NCI-H2171 (cell line): Measurements from ENCODE around the gene PCAT6.
"Not testable (repeated sequence)": the region's sequence is repeated elsewhere in the genome, so short reads cannot be mapped to it uniquely, and the experiment has no call there.

ENCODE experiments used
- DNase-seq: peaks from one replicate; lab custom pipeline; 2025; lab: John Stamatoyannopoulos, UW

Gene PCAT6

DNA sequence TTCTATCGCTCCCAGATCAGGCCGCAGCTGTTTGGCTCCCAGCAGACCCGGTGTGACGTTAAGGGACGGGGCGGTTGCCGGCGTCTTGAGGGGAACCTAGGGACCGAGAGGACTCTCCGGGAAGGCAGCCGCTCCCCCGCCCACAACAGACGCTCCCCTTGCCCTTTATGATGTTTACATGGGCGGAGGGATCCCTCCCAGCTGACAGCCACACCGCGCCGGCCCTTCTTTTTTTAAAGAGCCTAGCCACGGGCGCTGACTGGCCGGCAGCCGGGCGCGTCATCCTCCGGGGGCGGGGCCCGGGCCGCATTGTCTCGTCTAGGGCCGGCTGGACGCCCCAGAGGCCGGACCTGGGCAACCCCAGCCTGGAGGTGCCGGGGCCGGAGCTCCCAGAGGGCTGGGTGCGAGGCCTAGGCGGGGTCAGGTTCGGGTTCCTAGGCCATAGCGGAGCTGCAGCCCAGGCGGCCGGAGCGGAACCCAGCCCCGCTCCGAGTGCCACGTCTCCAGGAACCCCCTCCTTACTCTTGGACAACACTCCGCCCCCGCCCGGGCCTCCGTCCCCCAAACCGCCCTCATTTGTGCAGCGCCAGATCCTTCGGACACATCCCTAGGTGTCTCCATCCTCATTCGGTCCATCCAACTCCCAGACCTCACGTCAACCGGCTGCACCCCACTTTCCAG lies at the start of gene PCAT6:
Gene PCAT6 (plus strand): TSS at position 340 of the 681 bp plus-strand sequence.
- peak; percentile 91 for DNase-seq

DNA sequence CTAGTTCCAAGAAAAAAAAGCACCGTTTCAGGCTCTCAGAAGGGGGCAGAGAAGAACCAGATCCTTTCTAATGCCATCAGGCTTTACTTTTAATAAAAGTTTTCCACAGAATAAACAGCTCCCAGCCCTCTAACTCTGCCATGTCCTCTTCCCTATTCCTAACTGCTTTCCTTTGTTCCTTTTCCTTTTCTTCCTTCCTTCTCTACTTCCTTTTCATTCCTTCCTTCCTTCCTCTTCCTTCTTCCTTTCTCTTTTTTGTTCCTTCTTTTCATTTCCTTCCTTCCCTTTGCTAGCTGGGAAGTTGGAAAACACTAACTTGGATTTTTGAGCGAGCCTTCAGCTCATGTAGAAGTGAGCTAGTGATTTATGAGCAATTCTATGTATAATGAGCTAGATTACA lies 48.7 kb upstream of the PCAT6 start:
- DNase-seq = no peak

DNA sequence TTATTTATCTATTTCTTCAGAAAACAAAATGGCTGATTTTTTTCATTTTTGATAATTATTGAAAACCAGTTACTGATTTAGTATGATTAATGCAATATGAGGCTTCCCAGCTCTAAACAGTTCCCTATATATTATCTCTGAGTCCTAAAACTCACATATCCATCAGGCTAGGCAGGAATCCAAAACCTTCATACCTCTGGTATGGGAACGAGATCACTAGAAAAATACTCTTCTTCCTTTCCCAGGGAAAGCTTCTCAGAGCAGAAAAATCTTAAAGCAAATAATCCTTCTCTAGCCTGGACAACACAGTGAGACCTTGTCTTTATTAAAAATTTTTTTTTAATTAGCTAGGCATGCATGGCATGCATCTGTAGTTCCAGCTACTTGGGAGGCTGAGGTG lies 45.0 kb upstream of the PCAT6 start:
- no peak for DNase-seq

DNA sequence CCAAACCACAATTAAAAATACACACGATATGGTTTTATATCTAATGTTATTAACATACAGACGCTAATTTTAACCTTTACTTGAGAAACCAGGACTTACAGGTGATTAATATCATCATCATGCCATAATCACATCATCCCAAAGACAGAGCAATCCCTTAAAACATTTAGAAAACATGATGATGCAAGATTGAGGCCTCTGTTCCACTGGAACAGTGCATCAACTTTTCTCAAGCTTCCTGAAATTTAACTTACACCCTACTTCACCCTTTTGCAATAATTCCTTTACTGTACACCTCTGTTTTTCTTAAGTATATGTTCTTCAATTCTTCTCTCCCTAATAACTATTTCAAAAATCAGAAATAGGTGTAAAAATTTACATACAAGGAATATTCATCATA lies 40.6 kb upstream of the PCAT6 start:
- DNase-seq = no peak

DNA sequence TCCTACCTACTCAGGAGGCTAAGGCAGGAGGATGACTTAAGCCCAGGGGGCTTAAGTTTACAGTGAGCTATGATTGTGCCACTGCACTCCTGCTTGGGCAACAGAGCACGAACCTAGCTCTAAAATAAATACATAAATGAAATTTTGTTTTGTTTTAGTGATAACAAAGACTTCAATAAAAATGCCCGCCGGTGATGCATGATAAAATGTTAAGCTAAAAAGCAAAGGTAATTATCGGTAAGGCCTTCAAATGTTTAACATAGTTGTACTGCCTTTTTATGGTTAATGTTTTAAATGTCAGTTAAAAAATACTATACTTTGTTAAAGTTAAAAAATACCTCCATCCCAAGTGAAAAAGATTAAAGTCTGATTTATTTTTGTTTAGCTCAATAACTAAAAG lies 29.6 kb upstream of the PCAT6 start:
- no peak for DNase-seq

DNA sequence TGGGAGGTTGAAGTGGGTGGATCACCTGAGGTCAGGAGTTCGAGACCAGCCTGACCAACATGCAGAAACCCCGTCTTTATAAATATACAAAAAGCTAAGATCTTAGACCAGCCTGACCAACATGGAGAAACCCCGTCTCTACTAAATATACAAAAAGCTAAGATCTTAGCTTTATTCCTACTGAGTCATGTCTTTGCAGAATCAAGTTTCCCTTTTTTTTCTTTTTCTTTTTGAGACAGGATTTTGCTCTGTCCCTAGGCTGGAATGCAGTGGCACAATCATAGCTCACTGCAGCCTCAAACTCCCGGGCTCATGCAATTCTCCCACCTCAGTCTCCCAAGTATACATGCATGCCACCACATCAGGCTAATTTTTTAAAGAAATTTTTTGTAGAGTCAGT lies 23.9 kb upstream of the PCAT6 start:
- DNase-seq = no peak

DNA sequence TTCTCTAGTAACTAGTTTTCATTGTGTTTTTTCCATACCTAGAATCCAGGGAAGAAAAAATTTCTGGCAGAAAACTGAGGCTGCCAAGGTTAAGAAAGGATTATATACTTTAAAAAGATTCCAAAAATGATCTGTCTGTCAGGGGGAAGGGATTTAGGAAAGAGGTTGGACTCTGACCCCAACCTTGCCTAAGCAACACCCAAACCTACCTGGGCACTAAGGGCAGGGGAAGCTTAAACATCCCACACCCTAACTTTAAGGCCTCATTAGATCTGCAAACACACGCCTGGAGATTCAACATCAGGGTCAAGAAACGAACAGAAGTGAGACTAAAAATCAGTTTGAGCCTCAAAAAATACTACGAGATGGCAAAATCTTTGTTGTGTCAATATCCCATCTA lies 22.0 kb upstream of the PCAT6 start:
- no peak for DNase-seq

DNA sequence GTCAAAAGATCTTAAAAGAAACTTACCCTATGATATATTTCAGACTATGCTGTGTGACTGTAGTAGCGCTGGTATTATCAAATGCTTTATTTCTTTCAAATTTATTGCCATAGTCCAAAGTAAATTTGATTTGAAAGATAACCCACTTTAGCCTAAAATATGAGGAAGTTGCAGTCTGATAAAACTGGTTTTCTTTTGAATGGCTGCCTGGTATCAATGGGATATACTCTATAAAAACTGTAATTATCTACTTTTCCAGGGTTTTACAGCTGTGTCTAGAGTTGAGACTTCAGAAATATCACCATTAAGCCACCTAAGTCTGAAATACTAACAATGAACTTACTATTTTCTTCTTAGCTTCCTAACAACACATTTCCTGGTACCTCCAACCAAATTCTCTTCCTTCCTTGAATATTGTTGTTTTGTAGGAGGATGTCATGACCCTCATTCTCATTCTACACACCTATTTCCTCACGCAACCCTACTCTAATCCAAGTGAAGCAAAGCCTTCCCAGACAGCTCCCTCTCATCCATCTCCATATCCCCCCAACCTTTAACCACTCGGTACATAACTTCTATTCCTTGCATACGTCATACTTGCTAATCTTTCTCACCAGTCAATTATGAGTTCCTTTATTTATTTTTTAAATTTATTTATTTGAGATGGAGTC lies 19.5 kb upstream of the PCAT6 start:
- no peak for DNase-seq

DNA sequence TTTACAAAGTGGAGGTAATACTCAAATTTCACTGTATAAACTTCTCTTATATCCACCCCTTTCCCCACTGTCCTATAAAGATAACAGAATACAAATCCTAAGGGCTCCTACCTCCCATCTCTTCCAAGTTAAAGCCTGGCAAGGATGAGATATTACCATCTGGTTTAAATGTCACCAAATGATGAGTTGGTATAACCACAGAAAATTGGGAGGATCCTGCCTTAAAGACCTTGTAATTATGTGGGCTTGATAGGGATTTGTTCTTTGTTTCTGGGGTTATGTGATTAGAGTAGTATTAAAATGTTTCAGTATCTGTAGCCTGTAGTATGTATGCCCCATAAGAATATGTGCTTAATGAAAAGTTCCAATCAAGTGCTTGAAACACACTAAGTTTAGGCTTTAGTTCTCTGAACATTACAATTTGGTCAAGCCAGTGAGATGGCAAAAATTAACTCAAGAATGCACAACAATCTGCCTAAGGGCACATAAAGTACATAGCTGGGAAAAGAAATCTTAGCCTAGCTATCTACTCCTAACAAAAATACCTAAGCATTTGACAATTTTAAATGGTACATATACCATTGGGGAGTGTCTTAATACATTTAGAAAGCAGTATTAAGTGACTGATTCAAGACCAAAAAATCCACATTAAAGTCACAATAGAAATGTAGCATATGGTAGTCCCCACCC lies 16.6 kb upstream of the PCAT6 start:
- no peak for DNase-seq

DNA sequence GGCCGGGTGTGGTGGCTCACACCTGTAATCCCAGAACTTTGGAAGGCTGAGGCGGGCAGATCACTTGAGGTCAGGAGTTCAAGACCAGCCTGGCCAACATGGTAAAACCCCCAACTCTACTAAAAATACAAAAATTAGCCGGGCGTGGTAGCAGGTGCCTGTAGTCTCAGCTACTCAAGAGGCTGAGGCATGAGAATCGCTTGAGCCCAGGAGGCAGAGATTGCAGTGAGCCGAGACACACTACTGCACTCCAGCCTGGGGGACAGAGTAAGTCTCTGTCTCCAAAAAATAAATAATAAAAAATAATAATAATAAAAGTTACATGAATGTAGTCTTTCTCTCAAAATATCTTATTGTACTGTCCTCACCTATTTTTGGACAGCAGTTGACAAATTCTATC lies 15.8 kb upstream of the PCAT6 start:
- DNase-seq = not testable (repeated sequence)

DNA sequence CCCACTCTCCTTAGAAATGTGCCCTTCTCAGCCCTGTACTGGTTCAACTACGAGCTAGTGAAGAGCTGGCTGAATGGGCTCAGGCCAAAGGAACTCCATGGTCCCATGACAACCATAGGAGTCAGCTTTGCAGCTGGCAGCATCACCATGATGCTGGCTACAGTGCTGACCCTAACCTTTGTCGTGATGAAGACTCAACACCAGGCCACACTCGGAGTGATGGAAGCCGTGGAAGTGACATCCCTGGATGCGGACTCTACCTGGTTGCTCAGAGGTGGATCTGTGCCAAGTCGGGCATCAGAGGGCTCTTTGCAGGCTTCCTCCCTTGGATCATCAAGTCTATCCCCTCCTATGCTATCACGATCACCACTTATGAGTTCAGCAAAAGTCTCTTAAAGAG lies 14.1 kb upstream of the PCAT6 start:
- DNase-seq = no peak

DNA sequence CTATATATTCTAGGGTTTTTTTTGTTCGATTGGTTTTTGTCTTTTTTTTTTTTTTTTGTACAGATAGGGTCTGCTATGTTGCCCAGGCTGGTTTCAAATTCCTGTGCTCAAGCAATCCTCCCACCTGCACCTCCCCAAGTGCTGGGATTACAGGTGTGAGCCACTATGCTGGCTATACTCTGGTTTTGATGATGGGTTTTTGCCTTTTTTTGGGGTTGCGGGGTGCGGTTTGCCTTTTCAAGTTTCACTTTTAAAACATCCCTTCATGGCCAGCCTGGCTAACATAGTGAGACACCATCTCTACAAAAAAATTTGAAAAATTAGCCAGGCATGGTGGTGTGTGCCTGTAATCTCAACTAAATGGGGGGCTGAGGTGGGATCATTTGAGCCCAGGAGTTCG lies 12.5 kb upstream of the PCAT6 start:
- DNase-seq = no peak

DNA sequence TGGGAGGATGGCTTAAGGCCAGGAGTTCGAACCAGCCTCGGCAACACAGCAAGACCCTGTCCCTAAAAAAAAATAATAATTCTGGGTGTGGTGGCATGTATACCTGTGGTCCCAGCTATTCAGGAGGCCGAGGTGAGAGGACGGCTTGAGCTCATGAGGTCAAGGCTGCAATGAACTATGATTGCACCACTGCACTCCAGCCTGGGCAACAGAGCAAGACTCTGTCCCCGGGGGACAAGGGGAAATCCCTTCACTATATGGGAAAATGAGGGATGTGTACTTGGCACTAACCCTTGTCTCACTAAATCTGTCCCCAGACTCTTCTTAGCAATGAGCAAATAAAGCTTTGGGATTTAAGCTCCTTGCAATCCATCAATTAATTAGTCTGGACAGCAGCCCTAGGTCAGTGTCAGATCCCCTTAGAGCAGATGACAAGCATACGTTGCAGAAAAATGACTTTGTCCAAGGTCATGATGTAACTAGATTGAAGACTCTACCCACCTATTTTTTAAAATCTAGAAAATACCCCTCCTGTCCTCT lies 11.9 kb upstream of the PCAT6 start:
- DNase-seq = no peak

DNA sequence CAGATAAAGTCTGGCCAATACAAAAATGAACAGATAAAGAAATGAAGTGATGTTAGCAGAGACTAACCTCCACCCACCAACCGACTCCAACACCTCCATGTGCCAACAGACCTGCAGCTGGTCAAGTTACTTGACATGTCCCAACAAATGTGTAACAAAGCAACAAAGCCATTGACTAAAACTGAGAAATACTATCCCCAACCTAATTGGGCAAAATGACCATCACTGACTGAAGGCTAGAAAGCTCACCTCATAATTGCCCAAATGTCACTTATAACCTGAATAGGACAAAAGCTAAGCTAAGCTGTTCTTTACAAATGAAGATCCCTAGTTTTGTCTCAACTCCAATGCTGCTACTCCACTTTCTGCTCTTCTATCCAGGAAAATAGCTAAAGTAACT lies 10.0 kb upstream of the PCAT6 start:
- DNase-seq = no peak

DNA sequence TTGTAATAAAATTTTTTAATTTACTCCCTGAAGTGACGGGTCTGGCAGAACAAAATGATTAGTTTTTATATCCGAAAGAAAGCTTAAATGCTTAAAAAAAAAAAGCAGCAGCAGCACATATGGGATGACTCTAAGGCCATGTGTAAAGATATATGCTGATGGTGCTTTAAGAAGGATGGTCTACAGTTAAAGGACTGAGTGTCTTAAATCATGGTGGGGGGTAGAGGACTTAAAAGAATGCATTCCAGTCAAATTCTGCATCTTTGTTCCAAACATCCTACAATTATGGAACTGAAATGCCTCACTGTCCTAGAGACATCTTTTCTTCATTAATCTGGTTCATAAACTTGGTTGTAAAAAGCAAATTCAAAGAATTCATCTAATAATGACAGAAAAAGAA lies 9.6 kb upstream of the PCAT6 start:
- no peak for DNase-seq

DNA sequence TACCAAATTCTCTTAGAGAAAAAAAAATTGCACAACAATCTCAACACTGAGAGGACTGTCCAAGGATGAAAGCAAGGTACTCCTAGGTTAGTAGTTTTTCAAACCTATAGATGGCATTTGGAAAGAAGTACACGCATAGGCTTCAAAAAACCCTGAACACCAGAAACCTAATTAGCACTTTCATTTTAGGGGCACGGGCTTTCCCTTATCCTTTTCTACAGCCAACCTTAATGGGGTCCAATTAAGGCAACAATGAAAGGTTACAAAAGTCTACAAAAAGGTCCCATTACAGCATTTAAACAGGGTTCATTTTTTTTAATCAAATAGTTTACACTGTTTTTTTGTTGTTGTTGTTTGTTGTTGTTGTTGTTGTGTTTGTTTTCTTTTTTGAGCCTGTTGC lies 8.7 kb upstream of the PCAT6 start:
- DNase-seq = no peak

DNA sequence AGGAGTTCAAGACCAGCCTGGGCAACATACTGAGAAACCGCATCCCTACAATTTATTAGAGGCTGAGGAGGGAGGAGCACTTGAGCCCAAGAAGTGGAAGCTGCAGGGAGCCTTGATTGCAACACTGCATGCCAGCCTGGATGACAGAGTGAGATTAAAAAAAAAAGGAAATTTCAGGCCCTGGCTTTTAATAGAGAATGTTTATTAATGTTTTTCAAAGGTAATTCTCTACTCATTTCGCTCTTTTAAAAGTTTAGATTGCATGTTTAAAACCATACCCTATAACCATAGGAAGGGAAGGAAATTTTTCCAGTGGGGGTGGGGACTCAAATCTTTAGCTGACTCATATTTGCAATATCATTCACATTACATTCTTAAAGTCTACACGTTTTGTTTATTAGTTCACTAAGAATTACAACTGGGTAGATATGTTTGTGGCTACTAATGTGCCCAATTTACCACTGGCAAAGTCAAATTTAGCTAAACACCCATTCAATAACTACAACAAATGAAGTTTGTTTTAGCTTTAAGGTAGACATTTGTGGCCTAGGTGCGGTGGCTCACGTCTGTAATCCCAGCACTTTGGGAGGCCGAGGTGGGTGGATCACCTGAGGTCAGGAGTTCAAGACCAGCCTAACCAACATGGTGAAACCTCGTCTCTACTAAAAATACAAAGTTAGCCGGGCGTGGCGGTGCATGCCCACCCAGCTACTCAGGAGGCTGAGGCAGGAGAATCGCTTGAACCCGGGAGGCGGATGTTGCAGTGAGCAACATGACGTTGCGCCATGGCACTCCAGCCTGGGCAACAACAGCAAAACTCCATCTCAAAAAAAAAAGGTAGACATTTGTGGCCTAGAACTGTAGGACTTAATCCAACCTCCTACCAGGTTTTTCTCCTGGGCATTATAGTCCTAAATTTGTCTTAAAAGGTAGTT lies 7.5 kb upstream of the PCAT6 start:
- no peak for DNase-seq

DNA sequence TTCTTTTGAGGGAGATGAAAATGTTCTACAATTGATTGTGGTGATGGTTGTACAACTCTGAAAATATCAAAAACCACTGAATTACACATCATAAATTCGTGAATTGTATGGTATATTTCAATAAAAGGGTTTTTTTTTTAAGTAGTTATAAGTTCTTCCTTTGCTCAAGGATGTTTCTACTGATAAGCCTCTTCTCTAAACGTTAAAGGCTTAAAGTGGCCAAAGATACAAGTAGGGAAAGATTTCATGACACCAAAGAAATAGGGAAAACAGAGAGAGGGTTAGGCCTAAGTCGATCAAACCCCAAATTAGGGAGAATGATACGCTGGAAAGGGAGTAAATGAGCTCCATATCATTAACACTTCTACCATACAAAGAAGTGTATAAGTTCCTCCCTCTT lies 6.6 kb upstream of the PCAT6 start:
- DNase-seq = no peak

DNA sequence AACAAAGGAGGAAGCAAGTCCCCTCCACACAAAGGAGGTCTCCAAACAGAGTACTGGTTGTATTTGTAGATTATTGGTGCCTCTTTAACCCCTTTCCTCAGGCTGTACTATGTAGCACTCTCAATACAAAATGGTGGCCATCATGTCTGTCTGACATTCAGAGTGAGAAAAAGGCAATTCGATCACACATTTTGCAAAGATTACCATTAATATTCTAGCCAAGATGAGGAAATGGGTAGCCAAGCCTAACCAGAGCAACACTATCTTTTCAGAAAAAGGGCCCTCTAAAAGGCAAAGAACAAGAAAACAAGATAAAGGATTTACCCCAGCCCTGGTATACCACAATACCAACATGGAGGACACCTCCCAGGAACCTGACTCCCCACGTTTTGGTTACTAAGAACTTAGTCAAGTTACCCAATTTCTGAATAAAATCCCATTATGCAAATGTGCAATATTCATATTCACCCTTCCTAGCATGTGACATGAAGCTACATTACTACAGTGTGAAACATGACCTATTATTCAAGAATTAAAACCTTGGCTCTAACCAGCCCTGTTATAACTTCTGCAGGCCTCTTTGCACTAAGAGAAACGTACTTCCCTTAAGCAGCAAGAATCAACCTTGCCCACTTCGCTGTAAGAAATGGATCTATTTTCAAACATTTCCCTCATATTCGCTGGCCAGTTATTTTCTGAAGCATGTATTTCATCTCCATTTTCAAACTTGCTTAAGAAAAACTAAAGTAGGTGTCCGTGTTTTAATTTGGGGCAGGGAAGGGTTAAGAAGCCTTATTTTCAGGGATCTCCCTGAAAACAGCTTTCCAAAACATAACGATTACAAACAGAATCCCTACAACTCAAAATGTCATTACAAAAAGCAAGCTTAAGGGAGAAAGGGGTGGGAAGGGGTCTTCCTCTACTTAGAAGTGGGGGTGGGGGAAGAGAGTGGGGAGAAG lies 4.6 kb upstream of the PCAT6 start:
- DNase-seq = no peak

DNA sequence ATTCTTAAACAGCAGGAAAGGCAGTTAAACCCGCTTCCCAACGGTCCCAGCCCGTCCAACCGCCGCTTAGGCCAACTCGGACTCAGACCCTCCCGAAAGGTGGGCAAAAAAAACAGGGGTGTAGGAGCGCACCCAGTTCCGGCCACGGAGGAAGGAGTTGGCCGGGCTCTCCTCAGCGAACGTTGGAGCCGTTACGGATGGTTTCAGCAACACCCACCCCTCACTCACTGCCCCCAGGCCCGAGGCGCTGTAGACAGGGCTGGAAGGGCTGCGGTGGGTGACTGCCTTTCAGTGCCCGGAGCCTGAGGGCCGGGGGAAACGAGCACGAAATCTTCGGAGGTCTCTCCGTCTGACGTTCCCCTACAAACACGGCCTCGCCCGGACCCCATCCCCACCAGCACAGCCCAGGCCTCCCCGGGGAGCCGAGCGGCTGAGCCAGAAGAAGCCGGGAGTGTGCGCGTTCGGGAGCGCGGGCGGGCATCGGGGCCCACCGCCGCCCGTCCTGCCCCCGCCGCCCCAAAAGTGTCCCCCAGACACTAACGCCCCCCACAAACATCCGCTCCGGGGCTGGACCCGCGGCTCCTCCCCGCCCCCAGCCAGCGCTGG lies 3.8 kb upstream of the PCAT6 start:
- peak; percentile 11 for DNase-seq
